Duodenal mucosa (tissue), 2 donors: ENCODE measurements around the gene SGSM2.

Source experiments
- H3K27ac ChIP-seq: one replicate; pipeline ENCODE4 v1.7.0; 2013; ENCODE audit warnings: low read depth, low read length
- H3K27me3 ChIP-seq, 2 donors: one replicate each; pipeline ENCODE4 v1.7.0; 2013; ENCODE audit warnings: low read length in 2 of 2, control low read depth in 1 of 2; ENCODE audit not compliant: insufficient read depth in 2 of 2, control insufficient read depth in 1 of 2
- H3K36me3 ChIP-seq, 2 donors: one replicate each; pipeline ENCODE4 v1.7.0; 2013; ENCODE audit warnings: low read length in 2 of 2, control low read depth in 1 of 2; ENCODE audit not compliant: insufficient read depth in 2 of 2, control insufficient read depth in 1 of 2
- H3K4me1 ChIP-seq, 2 donors: one replicate each; pipeline ENCODE4 v1.7.0; 2013; ENCODE audit warnings: low read length in 2 of 2, control low read depth in 1 of 2; ENCODE audit not compliant: insufficient read depth in 2 of 2, control insufficient read depth in 1 of 2
- H3K4me3 ChIP-seq, 2 donors: one replicate each; pipeline ENCODE4 v1.7.0; 2013; ENCODE audit warnings: low read length in 2 of 2, low read depth in 1 of 2
- H3K9ac ChIP-seq, 2 donors: one replicate each; pipeline ENCODE4 v1.7.0; 2013; ENCODE audit warnings: low read length in 2 of 2, low read depth in 1 of 2
- H3K9me3 ChIP-seq, 2 donors: one replicate each; pipeline ENCODE4 v1.7.0; 2013; ENCODE audit warnings: low read length in 2 of 2, control low read depth in 1 of 2; ENCODE audit not compliant: control insufficient read depth in 1 of 2

SGSM2 gene

DNA sequence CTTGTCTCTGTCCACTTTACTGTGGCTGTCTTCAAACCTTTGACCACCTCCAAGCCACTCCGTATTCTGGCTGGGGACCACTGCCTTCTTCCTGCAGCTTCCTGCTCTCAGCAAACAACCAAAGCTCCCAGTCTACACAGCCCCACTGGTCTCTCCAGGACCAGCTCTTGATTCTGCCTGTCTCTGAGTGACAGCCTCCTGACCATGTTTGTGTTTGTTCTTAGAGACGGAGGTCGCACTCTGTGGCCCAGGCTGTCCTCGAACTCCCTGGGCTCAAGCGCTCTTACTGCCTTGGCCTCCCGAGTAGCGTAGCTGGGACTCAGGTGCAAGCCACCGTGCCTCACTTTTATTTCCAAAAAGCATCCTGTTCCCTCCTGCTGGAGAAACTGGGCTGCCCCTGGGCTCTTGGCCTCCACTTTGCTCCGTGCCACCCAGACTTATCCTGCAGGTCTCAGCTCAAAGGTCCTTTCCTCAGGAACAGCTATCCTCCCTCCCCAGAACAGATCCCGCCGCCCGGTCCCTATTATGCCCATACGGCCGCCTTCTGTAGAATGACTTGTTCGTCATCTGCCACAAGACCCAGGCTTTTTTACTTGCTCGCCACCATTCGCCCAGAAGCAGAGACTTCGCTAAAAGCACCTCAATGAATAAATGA, 54.4 kb downstream of the SGSM2 start:
- peaks cover 42 to 51% of the 10 kb centered on the region in 2 donors for H3K4me1 ChIP-seq
- H3K27me3 ChIP-seq = no peaks in the 10 kb centered on the region
- H3K9ac ChIP-seq = peak overlapping the region; percentile 65 to 84
- peak overlapping the region; percentile 53 to 72 for H3K4me3 ChIP-seq
- H3K36me3 ChIP-seq = peaks cover 8 to 22% of the 10 kb centered on the region in 2 donors
- no peaks in the 10 kb centered on the region for H3K9me3 ChIP-seq
- H3K27ac ChIP-seq = peak overlapping the region; percentile 55

DNA sequence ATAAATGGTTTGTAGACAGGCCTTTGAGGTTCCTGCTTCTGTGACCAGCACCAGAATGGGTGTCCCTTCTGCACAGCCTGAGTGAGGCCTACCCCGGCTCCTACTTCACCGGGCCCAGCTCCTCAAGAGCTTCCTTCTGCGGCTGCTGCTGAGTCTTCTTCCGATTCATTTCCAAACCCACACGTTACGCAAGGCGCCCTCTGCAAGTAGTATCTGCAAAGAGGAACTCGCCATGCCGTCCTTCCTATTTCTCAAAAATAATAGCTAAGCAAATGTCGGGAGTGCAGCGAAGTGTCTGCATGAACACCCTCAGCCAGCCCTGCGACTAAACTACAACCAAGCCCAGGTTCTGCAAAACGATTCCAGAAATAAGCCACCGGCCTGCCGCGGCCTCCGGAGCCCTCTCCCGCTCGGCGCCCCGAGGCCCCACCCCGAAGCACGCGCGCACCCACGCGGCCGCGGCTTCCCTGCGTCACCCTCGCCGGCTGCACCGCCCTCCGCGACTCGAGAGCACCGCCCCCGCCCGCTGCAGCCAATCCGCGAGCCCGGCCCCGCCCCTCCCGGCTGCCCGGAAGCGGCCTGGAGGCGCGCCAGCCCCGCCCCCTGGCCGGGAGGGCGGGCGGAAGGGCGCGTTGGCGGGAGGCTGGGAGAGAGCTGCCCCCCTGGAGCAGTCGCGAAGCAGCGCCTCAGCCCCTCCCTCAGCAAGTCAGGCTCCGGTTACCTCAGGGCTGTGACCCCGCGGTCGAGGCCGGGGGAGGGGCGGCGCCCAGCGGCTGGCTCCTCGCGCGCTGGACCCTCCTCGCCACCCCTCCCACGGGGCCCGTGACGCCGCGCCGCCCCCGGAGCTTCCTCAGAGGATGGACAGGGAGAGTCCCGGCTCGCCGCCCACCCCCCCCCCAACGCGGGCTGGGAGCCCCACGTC, 55.2 kb downstream of the SGSM2 start:
- H3K27me3 ChIP-seq = no peaks in the 10 kb centered on the region
- H3K36me3 ChIP-seq = peaks cover 8 to 14% of the 10 kb centered on the region in 2 donors
- peak overlapping the region; percentile 84 to 87 for H3K9ac ChIP-seq
- H3K27ac ChIP-seq = peak overlapping the region; percentile 100
- peak overlapping the region; percentile 74 to 78 for H3K4me3 ChIP-seq
- peaks cover 49 to 57% of the 10 kb centered on the region in 2 donors for H3K4me1 ChIP-seq
- no peaks in the 10 kb centered on the region for H3K9me3 ChIP-seq

DNA sequence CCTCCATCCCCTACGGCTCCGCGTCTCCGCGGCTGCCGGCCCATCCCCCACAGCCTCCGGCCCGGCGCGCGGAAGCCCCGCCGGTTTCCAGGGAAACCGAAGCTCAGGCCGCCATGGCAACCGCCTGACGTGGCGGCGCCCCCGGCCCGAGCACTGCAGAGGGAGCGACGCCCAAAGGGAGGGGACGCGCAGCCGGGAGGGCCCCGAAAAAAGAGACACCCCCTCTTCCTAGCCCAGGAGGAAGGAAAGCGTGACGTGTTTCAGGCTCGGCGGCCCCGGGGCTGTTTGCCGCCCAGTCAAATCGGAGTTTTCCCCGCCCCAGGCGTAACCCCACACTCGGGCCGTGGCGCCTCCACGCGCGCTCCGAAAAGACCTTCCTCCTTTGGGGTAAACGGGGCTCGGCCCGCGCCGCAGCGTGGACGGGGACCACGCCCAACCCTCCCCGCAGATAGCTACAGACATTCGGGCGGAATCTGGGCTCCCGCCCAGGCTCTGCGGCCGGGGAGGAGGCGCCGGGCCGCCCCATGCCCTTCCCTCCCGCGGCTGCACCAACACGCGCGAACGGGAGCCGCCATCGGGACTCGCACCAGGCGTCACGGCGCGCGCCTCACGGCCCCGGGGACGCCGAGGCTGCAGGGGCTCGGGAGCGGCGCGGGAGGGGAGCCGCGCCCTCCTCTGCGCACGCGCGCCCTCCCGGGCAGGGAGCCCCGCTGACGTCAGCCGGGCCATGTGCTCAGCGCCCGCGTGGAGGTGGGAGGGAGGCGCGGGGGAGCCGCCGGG, 56.1 kb downstream of the SGSM2 start:
- Histone ChIP-seq H3K27ac (peak overlapping the region; percentile 100), H3K27me3 (no peaks in the 10 kb centered on the region), H3K4me3 (peak overlapping the region; percentile 74 to 78), H3K9ac (peak overlapping the region; percentile 80 to 87), H3K9me3 (no peaks in the 10 kb centered on the region), H3K4me1 (peaks cover 57 to 65% of the 10 kb centered on the region in 2 donors), H3K36me3 (peaks cover 4 to 8% of the 10 kb centered on the region in 2 donors)

DNA sequence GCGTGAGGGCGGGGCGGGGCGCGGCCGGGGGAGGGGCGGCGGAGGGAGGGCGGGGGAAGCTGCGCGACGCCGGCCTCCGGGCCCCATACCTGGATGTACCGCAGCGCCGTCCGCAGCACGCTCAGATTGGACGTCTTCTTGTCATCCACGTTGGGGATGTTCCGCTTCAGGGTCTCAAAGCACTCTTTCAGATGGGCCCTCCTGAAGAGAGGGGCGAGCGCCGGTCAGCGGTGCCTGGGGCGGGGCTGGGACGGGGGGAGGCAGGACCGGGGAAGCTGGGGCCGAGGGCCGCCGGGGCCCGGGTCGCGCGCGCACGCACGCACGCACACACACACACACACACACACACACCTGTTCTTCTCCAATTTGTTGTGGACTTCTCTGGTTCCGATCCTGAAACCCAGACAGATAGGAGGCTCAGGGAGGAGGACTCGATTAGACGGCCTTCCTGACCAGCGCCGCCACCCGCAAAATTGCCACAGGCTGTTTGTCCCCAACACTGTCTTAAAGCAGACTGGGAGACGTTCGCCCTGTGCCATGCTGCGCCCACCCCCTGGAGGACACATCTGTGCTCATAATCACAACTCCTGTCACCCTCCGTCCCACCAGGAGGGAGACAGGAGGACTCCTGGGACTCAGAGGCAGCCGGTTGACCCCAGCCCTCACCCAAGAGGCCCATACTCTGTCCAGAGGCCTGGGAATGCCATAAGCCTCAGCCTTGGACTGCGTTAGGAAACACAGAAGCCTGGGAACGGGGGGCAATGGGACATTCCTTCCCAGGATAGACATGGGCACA, 56.9 kb downstream of the SGSM2 start:
- Histone ChIP-seq H3K36me3 (peaks cover 4% of the 10 kb centered on the region in 2 donors), H3K27me3 (no peaks in the 10 kb centered on the region), H3K9me3 (no peaks in the 10 kb centered on the region), H3K4me3 (peak overlapping the region; percentile 32 to 34), H3K4me1 (peaks cover 61 to 71% of the 10 kb centered on the region in 2 donors), H3K9ac (peak overlapping the region in 1 of 2 donors; percentile 57), H3K27ac (peak overlapping the region; percentile 69)

DNA sequence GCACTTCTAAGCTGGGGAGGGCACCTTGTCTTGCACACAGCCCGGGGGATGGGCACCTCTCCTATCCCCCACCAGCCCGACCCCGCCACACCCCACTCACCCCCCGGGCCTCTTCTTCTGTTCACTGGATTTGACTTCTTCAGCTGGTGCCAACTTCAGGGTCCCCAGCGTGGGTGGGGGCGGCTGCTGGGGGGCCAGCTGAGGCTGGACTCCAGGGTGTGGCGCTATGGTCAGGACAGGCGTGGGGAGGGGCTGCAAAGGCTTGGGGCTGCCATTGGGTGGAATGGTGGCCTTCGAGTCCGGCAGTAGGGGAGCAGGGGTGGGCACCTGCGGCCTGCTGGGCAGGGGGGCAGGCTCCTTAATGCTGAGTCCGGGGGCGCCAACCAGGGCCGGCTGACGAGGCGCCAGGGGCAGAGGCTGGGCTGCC, 57.5 kb downstream of the SGSM2 start:
- Histone ChIP-seq H3K27ac (no peak overlapping the region), H3K9me3 (no peaks in the 10 kb centered on the region), H3K4me3 (no peak overlapping the region), H3K27me3 (no peaks in the 10 kb centered on the region), H3K9ac (peak overlapping the region in 1 of 2 donors; percentile 57), H3K4me1 (peaks cover 61 to 74% of the 10 kb centered on the region in 2 donors), H3K36me3 (peaks cover 0 to 4% of the 10 kb centered on the region in 2 donors)

DNA sequence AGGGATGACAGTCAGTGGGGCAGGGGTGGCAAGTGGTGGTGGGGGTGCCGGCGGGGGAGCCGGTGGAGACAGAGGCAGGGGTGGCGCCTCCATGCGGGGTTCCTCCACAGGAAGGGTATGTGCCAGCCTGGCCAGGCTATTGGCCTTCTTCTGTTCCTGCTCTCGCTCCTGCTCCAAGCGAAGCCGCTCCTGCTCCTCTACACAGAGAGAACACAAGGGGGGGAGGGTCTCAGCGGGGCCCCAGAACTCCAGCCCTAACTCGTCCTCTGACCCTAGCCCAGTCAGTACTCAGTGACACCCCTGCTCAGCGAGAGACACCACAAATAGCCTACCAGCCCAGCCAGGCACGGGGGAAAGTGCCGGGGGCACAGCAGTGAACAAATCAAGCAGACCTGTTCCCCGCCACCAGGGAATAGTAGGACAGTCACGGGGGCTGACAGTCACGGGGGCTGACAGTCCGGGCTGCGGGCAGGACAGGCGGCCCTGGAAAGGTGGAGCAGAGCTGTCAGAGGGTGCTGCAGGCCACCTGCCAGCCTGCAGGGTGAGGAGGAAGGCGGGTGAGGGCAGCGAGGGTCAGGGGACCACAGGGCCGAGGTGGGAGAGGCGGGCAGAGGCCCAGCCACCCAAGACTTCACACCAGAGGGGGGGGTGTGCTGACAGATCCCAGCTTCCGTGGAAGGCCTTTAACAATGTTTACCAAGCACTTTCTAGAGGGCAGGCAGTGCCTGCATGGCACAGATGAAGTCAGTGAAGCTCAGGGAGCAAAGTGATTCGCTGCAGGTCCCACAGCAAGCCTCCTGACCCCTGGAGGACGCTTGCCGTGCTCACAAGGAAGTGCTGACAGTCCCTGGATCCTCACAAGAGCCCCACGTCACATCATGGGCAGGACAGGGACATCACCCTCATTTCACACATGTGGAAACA, 58.2 kb downstream of the SGSM2 start:
- Histone ChIP-seq H3K4me1 (peaks cover 61 to 66% of the 10 kb centered on the region in 2 donors), H3K27me3 (no peaks in the 10 kb centered on the region), H3K27ac (peak overlapping the region; percentile 99), H3K9me3 (no peaks in the 10 kb centered on the region), H3K36me3 (peaks cover 0 to 4% of the 10 kb centered on the region in 2 donors), H3K9ac (peak overlapping the region; percentile 85), H3K4me3 (peak overlapping the region; percentile 45 to 62)

DNA sequence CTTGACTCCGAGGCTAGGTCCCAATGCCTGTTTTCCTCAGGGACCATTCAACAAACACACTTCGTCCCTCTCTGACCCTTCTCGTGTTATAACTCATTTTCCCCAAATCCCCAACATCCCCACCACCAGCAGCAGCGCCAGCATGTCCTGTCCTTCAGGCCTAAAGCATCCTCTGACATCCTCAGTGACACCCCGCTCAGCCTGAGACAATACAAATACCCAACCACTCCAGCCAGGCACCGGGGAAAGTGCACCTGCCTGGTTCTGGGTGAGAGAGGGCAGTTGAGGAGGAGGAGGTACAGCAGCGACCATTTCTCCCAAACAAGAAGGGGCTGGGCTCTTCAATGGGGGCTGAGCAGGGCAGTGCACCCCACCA, 58.9 kb downstream of the SGSM2 start:
- Histone ChIP-seq H3K9ac (peak overlapping the region; percentile 85), H3K4me1 (peaks cover 56 to 60% of the 10 kb centered on the region in 2 donors), H3K4me3 (peak overlapping the region; percentile 45 to 62), H3K27ac (peak overlapping the region; percentile 99), H3K9me3 (no peaks in the 10 kb centered on the region), H3K27me3 (no peaks in the 10 kb centered on the region), H3K36me3 (peaks cover 0 to 4% of the 10 kb centered on the region in 2 donors)

DNA sequence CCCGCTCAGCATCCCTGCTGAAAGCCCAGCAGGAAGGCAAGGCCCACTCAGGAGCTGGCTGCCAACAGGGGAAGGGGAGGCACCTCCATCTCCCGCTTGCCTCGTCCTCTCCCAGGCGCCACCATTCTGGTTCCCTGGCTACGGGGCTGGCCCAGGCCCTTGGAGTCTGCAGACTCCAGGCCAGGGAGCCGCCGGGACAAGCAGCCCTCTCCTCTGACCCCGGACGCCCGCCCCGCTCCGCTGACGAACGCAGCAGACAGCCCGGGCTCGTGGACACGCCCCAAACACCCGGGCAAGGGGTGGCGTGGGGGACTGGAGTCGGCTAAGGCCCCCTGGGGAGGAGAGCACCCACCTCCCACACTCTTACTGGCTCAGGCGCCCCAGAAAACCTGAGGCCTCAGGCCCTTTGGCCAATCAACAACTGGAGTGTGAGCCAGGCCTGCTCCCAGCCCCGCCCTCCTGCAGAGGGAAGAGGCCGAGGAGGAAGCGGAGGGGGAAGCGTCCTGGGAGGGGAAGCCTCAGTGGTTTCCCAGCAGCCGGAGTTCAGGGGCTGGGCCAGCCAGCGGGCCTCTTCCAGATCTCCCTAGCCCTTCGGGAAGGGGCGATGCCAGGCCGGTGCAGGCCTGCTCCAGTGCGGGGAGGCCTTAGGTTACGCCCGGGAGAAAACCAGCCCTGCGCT, 59.4 kb downstream of the SGSM2 start:
- Histone ChIP-seq H3K4me3 (peak overlapping the region; percentile 45 to 62), H3K27me3 (no peaks in the 10 kb centered on the region), H3K36me3 (peaks cover 0 to under 1% of the 10 kb centered on the region in 2 donors), H3K4me1 (peaks cover 51 to 54% of the 10 kb centered on the region in 2 donors), H3K27ac (peak overlapping the region; percentile 99), H3K9me3 (no peaks in the 10 kb centered on the region), H3K9ac (peak overlapping the region; percentile 85)
